Neuron (in vitro differentiated cells): ENCODE results near the gene IQSEC1.

Experiments
- H2AFZ ChIP-seq: one replicate; pipeline ENCODE4 v1.6.1; 2013; ENCODE audit warnings: low read depth, mild to moderate bottlenecking, inconsistent platforms, low read length, moderate library complexity
- H3K27me3 ChIP-seq: one replicate; pipeline ENCODE4 v1.6.1; 2013; ENCODE audit warnings: low read length; ENCODE audit not compliant: insufficient read depth
- H3K36me3 ChIP-seq: one replicate; pipeline ENCODE4 v1.6.1; 2013; ENCODE audit warnings: low read length; ENCODE audit not compliant: insufficient read depth
- H3K4me1 ChIP-seq: one replicate; pipeline ENCODE4 v1.6.1; 2013; ENCODE audit warnings: low read length; ENCODE audit not compliant: insufficient read depth
- H3K4me3 ChIP-seq: 2 replicates; pipeline ENCODE4 v1.5.1; 2013; ENCODE audit warnings: mild to moderate bottlenecking, low read length, moderate library complexity
- H3K9me3 ChIP-seq: one replicate; pipeline ENCODE4 v1.6.1; 2013; ENCODE audit warnings: low read length

IQSEC1 gene

DNA sequence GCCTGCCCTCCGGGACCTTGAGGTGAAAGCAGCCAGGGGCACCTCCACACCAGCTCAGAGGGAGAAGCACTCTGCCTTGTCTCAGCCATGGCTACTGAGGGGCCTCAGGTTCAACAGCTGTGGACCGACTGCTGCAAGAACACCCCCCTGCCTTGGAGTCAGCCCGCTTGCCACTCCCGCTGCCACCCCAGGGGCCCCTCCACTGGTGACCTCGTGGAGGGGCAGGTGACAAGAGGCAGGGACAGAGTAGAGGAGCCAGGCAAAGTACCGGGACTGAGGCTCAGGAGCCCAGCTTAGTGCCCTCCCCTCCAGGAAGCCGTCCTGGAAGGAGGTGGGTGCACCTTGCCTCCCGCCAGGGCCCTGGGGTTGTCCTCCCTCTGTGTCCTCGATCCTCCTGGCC is 152.3 kb downstream of the IQSEC1 start:
- Histone ChIP-seq H3K4me3 (no peak overlapping the region), H3K4me1 (no peaks in the 10 kb centered on the region), H2AFZ (no peak overlapping the region), H3K36me3 (peaks cover 74% of the 10 kb centered on the region), H3K9me3 (no peaks in the 10 kb centered on the region), H3K27me3 (no peaks in the 10 kb centered on the region)

DNA sequence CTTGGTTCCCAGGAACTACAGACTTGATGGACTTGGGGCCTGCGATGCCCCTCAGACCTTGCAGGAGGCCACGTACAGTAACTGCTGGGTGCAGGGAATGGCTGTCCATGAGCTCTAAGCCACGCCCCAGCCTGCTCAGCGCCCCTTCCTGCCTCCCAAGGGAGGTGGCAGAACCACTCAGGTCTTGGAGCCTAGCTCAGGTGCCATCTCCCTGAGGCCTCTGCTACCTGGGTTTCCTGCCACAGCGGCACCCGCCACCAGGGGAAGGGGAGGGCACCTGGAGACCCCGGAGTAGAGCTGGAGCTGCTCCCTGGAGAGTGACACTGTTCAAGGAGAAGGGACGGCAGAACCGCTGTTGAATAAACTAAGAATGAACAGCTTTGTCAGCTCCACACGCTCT is 154.0 kb downstream of the IQSEC1 start:
- H3K36me3 ChIP-seq: peaks cover 76% of the 10 kb centered on the region
- no peak overlapping the region for H3K4me3 ChIP-seq
- no peaks in the 10 kb centered on the region for H3K27me3 ChIP-seq
- no peak overlapping the region for H2AFZ ChIP-seq
- no peaks in the 10 kb centered on the region for H3K4me1 ChIP-seq
- H3K9me3 ChIP-seq: no peaks in the 10 kb centered on the region

DNA sequence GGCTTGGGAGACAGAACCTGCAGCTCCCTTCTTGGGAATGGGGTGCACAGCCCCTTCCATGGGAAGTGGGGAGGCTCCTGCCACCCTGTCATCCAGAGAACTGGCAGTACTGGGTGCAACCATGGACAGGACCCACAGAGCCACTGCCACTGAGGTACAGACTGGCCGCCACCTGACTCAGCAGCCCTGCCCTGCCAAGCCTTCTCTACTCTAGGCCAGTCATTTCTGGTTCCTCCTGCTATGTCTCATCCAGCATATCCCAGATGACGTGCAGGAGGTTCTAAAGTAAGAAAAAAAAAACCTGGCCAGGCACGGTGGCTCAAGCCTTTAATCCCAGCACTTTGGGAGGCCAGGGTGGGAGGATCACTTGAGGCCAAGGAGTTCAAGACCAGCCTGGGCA is 155.0 kb downstream of the IQSEC1 start:
- H3K27me3 ChIP-seq: no peaks in the 10 kb centered on the region
- no peaks in the 10 kb centered on the region for H3K4me1 ChIP-seq
- no peak overlapping the region for H3K4me3 ChIP-seq
- H2AFZ ChIP-seq: no peak overlapping the region
- H3K9me3 ChIP-seq: no peaks in the 10 kb centered on the region
- peaks cover 74% of the 10 kb centered on the region for H3K36me3 ChIP-seq

DNA sequence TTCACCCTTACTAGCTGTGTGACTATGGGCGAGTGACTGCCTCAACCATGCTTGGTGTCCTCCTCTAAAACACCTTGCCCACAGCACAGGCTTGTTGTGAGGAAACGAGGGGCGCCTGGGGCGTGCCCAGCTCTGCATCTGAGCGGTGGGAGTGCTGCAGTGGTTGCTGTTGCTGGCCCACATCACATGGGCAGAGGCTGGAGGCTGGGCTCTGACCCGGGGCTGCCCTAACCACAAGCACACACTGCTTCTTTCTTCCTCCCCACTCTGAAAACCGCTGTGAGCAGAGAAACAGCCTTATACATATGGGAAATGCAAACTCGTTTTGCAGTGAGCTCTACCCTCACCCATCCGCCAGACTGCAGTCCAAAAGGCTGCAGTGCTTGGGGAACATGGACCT is 157.1 kb downstream of the IQSEC1 start:
- H2AFZ ChIP-seq: no peak overlapping the region
- no peaks in the 10 kb centered on the region for H3K4me1 ChIP-seq
- no peak overlapping the region for H3K4me3 ChIP-seq
- H3K36me3 ChIP-seq: peaks cover 72% of the 10 kb centered on the region
- no peaks in the 10 kb centered on the region for H3K27me3 ChIP-seq
- H3K9me3 ChIP-seq: no peaks in the 10 kb centered on the region

DNA sequence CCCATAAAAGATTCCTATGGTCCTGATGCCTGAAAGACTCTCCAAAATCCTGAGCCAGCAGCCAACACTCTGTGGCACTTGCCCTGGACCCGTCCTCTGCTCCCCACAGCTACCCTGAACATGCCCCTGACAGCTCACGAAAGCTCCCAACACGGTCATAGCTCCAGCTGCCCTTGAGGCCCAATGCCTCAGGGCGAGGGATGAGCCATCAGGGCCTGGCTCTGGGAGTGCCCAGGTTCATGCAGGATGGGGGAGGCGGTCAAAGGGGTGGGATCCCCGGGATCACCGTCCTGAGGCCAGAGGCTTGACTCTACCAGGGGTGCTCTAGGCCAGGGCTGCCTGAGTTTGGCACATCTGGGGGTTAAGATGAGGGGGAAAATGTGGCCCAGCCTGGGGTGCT is 159.1 kb downstream of the IQSEC1 start:
- Histone ChIP-seq H3K9me3 (no peaks in the 10 kb centered on the region), H3K4me1 (no peaks in the 10 kb centered on the region), H3K36me3 (peaks cover 70% of the 10 kb centered on the region), H3K27me3 (no peaks in the 10 kb centered on the region), H3K4me3 (no peak overlapping the region), H2AFZ (no peak overlapping the region)

DNA sequence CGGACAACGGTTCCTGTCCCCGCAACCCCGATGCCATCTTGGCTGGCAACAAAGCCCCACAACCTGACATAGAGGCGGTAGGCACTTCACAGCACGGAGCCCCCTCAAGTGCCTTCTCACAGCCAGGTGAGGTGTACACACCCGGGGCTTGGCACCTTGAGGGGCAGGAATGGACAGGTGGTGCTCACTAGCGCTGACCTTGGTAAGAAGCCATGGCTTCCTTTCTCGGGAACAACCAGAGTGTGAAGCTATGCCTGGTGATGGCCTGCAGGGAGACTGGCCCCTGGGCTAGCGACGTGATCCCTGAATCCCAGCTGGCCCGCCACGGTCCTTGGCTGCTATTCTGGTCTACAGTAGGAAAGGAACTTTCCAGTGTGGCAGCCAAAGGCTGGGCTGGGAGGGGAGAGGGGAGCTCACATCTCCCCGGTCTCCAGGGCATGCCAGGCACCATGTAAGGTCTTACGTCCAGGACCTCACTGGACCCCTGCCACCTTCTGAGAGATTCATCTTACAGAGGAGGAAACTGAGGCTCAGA is 161.3 kb downstream of the IQSEC1 start:
- H3K4me3 ChIP-seq: no peak overlapping the region
- no peaks in the 10 kb centered on the region for H3K27me3 ChIP-seq
- no peak overlapping the region for H2AFZ ChIP-seq
- no peaks in the 10 kb centered on the region for H3K4me1 ChIP-seq
- H3K9me3 ChIP-seq: no peaks in the 10 kb centered on the region
- peaks cover 76% of the 10 kb centered on the region for H3K36me3 ChIP-seq

DNA sequence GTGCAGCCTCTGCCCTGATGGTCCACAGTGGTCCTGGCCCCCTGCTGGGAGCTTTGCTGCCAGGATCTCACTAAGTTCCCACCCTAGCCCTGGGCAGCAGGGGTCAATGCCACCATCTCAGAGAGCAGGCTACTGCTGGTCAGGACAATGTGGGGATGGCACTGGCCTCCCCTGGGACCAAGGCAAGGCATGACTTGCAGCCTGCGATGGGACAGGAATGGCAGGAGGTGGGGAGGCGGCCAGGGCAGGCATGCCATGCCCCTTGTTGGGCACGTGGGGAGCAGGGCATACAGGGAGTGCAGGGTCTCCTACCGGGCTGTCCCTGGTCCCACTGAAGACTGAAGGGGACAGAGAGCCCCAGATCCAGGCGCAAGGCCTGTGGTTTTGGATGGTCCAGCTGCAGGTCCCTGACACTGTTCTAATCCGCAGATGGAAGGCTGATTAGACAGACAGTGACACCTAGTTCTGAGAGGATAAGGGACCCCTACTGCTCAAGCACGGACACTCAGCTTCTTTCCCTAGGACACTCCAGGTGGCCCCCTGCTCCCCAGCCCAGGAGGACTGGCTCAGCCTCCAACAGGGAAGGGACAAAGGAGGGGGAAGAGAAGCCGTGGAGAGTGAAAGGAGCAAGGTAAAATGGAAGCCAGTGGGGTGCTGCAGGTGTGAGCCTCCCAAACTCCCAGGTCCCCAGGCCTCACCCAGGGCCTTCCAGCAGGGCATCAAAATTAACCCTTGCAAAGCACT is 162.7 kb downstream of the IQSEC1 start:
- no peaks in the 10 kb centered on the region for H3K27me3 ChIP-seq
- peaks cover 81% of the 10 kb centered on the region for H3K36me3 ChIP-seq
- no peak overlapping the region for H3K4me3 ChIP-seq
- H3K9me3 ChIP-seq: no peaks in the 10 kb centered on the region
- H2AFZ ChIP-seq: no peak overlapping the region
- H3K4me1 ChIP-seq: no peaks in the 10 kb centered on the region

DNA sequence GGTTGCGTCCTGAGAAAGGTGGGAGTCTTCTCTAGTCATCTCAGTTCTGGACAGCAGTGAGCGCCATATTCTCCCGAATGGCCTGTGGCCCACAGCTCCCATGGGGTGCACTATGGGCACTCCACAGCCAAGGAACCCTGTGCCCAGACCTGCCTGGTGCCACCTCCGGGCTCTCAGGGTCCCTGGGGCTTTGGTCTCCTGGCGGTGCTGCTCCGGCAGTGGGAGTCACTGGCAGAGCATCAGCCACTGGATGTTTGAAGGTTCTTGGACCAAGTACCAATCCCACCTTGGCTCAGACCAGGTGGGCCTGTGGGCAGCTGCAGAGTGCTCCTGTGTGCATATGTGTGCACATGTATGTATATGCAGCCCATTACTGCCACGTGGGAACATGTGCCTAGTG is 163.5 kb downstream of the IQSEC1 start:
- Histone ChIP-seq H3K4me1 (no peaks in the 10 kb centered on the region), H3K9me3 (no peaks in the 10 kb centered on the region), H3K36me3 (peaks cover 87% of the 10 kb centered on the region), H3K27me3 (no peaks in the 10 kb centered on the region), H2AFZ (no peak overlapping the region), H3K4me3 (no peak overlapping the region)

DNA sequence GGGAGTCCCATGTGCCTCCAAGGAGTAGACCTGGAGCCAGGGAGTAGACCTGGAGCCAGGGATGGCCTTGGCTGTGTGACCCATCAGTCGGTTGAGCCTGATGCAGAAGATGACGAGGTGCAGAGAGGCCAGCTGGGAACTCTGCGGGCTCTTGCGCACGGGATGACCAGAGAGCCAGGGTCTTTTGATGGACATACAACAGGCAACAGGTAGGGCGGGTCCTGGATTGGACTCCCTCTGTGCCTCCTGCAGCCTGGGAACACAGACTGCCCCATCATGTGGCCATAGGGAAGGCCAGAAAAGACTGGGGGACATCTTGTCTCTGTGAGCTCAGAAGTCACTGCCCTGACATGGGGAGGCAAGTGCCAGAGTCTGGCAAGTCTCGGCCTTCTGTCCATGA is 164.4 kb downstream of the IQSEC1 start:
- Histone ChIP-seq H3K4me3 (no peak overlapping the region), H3K4me1 (no peaks in the 10 kb centered on the region), H3K27me3 (no peaks in the 10 kb centered on the region), H3K9me3 (no peaks in the 10 kb centered on the region), H3K36me3 (peaks cover 89% of the 10 kb centered on the region), H2AFZ (no peak overlapping the region)

DNA sequence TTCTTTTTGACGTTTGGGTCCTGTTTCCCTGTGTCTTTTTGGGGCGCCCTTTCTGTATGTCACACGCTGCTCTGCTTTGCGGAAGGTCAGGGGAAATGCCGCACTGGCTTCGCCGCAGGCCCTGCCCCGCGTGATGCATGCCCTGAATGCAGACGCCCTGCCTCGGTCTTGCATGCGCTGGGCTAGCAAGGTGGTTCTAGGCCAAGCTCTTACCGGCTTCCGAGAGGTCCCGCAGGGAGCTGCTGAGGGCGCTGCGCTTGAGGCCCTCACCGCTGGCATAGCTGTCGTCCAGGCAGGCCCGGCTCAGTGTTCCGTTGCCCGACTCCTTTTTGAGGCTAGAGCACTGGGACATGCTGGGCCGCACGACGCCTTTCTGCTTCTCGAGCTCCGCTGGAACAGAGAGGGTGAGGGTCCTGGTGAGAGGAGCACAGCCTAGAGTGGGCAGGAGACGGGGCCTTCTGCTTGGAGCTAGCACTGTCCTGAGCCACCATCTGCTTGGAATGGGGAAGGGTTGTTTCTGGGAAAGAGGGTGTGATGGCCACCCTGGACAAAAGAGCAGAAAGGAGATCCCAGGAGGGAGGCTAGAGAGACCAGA is 165.0 kb downstream of the IQSEC1 start:
- no peak overlapping the region for H2AFZ ChIP-seq
- peaks cover 92% of the 10 kb centered on the region for H3K36me3 ChIP-seq
- H3K4me1 ChIP-seq: no peaks in the 10 kb centered on the region
- no peaks in the 10 kb centered on the region for H3K9me3 ChIP-seq
- no peak overlapping the region for H3K4me3 ChIP-seq
- H3K27me3 ChIP-seq: no peaks in the 10 kb centered on the region

DNA sequence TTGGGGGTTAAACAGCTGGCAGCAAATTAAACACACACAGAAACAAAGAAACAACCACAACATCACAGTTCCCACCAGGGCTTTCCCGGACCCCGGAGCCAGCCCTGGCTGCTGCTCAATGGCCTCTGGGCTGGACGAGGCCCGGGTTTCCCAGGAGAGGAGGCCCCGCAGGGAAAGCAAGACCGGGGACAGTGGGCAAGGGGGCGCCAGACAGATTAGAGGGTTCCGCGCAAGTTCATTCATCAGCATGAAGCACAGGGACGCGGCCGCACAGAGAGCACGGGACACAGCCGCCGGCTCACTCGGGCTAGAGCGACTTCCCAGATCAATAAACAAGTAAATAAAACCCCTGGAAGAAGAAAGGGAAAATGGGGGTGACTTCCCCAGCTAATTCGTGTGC is 165.5 kb downstream of the IQSEC1 start:
- Histone ChIP-seq H3K4me1 (no peaks in the 10 kb centered on the region), H3K4me3 (no peak overlapping the region), H3K36me3 (peaks cover 91% of the 10 kb centered on the region), H2AFZ (no peak overlapping the region), H3K9me3 (no peaks in the 10 kb centered on the region), H3K27me3 (no peaks in the 10 kb centered on the region)

DNA sequence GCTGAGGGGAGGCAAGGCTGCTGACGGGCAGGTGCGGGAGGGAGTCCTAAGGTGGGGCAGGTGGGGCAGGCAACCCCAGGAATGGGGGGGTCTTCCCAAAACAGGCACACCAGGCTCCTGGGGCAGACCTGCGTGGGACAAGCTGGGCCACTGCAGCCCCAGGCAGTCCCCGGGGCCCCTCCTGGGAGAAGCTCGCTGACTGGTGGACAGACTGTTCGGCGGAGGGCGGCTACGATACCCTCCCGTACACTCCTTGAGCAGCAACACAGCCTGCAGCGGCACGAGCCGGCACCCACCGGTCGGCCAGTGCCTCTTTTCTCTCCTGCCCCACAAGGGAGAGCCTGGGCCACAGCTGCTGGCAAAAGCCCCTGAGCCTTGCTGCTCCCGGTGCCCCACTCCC is 165.9 kb downstream of the IQSEC1 start:
- no peaks in the 10 kb centered on the region for H3K27me3 ChIP-seq
- H2AFZ ChIP-seq: no peak overlapping the region
- H3K36me3 ChIP-seq: peaks cover 89% of the 10 kb centered on the region
- no peak overlapping the region for H3K4me3 ChIP-seq
- H3K9me3 ChIP-seq: no peaks in the 10 kb centered on the region
- no peaks in the 10 kb centered on the region for H3K4me1 ChIP-seq

DNA sequence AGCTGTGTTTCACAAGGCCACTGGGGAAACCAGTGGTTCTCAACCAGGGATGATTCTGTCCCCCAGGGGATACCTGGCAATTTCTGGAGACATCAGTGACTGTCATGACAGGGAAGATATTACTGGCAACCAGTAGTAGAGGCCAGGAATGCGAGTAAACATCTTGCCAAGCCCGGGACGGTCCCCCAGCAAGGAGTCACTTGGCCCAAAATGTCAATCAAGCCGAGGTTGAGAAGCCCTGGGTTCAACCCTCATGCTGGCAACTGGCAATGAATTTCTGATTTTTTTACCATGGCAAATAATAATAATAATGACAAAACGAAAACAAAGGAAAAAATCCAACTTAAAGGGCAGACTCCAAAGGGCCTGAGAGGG is 166.3 kb downstream of the IQSEC1 start:
- no peak overlapping the region for H3K4me3 ChIP-seq
- H3K27me3 ChIP-seq: no peaks in the 10 kb centered on the region
- no peak overlapping the region for H2AFZ ChIP-seq
- H3K4me1 ChIP-seq: no peaks in the 10 kb centered on the region
- H3K36me3 ChIP-seq: peaks cover 87% of the 10 kb centered on the region
- no peaks in the 10 kb centered on the region for H3K9me3 ChIP-seq
